ENCODE results near the gene PKN1. TPM values are rescaled to one million over a fixed set of nuclear protein-coding genes. Genes with fewer than 3 reads are reported as not detected.
A peak's percentile ranks its signal among the peaks of the same experiment; 100 is the strongest.

PKN1 gene
- total RNA-seq, 4 donors from 2014 or later, result 73.9 to 150 (median 118) TPM

- H3K4me1 ChIP-seq, result peaks cover 0 to 71% (median 30%) of the 10 kb centered on the region in 4 donors
- H3K4me3 ChIP-seq, result no peak overlapping the region
- no peak for DNase-seq (ENCODE audit: low spot score in 2 of 2)
- no peaks in the 10 kb centered on the region for H3K27me3 ChIP-seq
- peaks cover 4 to 35% (median 24%) of the 10 kb centered on the region in 3 donors for H3K36me3 ChIP-seq
- no peak overlapping the region for H3K27ac ChIP-seq
- H3K9me3 ChIP-seq, result no peaks in the 10 kb centered on the region
- no peak for TF ChIP-seq CTCF (IDR thresholded peaks at IDR 0.05)
- TF ChIP-seq POLR2A (IDR thresholded peaks at IDR 0.05), result no peak
- no peak for TF ChIP-seq EP300 (IDR thresholded peaks at IDR 0.05)
- WGBS, 2 donors, result 93 to 95% methylated on average over 8 of the region's 8 CpGs
These were observed 18.0 kb upstream of the PKN1 start for GRCh38 chr19:14414926-14415690.

GRCh38 chr19:14416817-14417231, 16.3 kb upstream of the PKN1 start:
- Histone ChIP-seq H3K4me1 (peaks cover 0 to 70% (median 30%) of the 10 kb centered on the region in 4 donors), H3K27me3 (no peaks in the 10 kb centered on the region), H3K9me3 (no peaks in the 10 kb centered on the region), H3K27ac (peak overlapping the region in 2 of 4 donors; percentile 21 to 31), H3K36me3 (peaks cover 0 to 18% (median 11%) of the 10 kb centered on the region in 3 donors), H3K4me3 (no peak overlapping the region)
- TF ChIP-seq EP300 (IDR thresholded peaks at IDR 0.05) (no peak), POLR2A (IDR thresholded peaks at IDR 0.05) (no peak), CTCF (IDR thresholded peaks at IDR 0.05) (no peak)
- WGBS, 2 donors, result 53 to 57% methylated on average over 6 of the region's 6 CpGs
- no peak for DNase-seq (ENCODE audit: low spot score in 2 of 2)

GRCh38 chr19:14418856-14419105, 14.3 kb upstream of the PKN1 start:
- peaks cover 0 to 4% (median 0%) of the 10 kb centered on the region in 3 donors for H3K36me3 ChIP-seq
- H3K27me3 ChIP-seq, result no peaks in the 10 kb centered on the region
- H3K27ac ChIP-seq, result peak overlapping the region; percentile 91 to 97 (median 94)
- H3K4me1 ChIP-seq, result peaks cover 0 to 50% (median 23%) of the 10 kb centered on the region in 4 donors
- H3K9me3 ChIP-seq, result no peaks in the 10 kb centered on the region
- WGBS, 2 donors, result 0% methylated on average over 8 to 9 of the region's 23 CpGs
- H3K4me3 ChIP-seq, result peak overlapping the region; percentile 60 to 94 (median 84)
- DNase-seq (ENCODE audit: low spot score in 2 of 2), result no peak
- TF ChIP-seq EP300 (IDR thresholded peaks at IDR 0.05), result no peak
- no peak for TF ChIP-seq CTCF (IDR thresholded peaks at IDR 0.05)
- no peak for TF ChIP-seq POLR2A (IDR thresholded peaks at IDR 0.05)

- 1 to 2% methylated on average over 50 to 55 of the region's 57 CpGs for WGBS, 2 donors
- TF ChIP-seq POLR2A (IDR thresholded peaks at IDR 0.05) (peak; percentile 73 to 87), EP300 (IDR thresholded peaks at IDR 0.05) (peak; percentile 11 to 97), CTCF (IDR thresholded peaks at IDR 0.05) (peak in 1 of 5 experiments; percentile 66)
- H3K9me3 ChIP-seq, result no peaks in the 10 kb centered on the region
- H3K27ac ChIP-seq, result peak within 1 kb of the TSS; percentile 91 to 97 (median 94)
- no peaks in the 10 kb centered on the region for H3K27me3 ChIP-seq
- H3K4me1 ChIP-seq, result peaks cover 0 to 45% (median 21%) of the 10 kb centered on the region in 4 donors
- DNase-seq (ENCODE audit: low spot score in 2 of 2), result peak; percentile 98 to 99
- peaks cover 0 to 4% (median 0%) of the 10 kb centered on the region in 3 donors for H3K36me3 ChIP-seq
- H3K4me3 ChIP-seq, result peak within 1 kb of the TSS; percentile 60 to 94 (median 84)
These were observed 13.8 kb upstream of the PKN1 start, which contains the start of gene DDX39A for GRCh38 chr19:14419106-14419813. TSS of gene DDX39A (minus strand) at chr19:14419341. CDS start at chr19:14413220, 6,121 bp downstream.

- H3K27ac ChIP-seq, result no peak overlapping the region
- WGBS, 2 donors, result 67 to 72% methylated on average over 7 of the region's 7 CpGs
- DNase-seq (ENCODE audit: low spot score in 2 of 2), result no peak
These were observed 7.4 kb upstream of the PKN1 start for GRCh38 chr19:14425696-14426138.

More at GRCh38 chr19:14425696-14426138, 7.4 kb upstream of the PKN1 start:
- Histone ChIP-seq H3K36me3 (no peaks in the 10 kb centered on the region), H3K9me3 (no peaks in the 10 kb centered on the region), H3K27me3 (no peaks in the 10 kb centered on the region), H3K4me3 (no peak overlapping the region), H3K4me1 (no peaks in the 10 kb centered on the region)
- TF ChIP-seq POLR2A (IDR thresholded peaks at IDR 0.05) (no peak), CTCF (IDR thresholded peaks at IDR 0.05) (no peak), EP300 (IDR thresholded peaks at IDR 0.05) (no peak)

Data from tibial nerve (tissue), 4 donors.